Colonic mucosa (tissue), 4 donors: Measurements from ENCODE around the gene BOK. TPM values are rescaled to one million over a fixed set of nuclear protein-coding genes. Genes with fewer than 3 reads are reported as not detected.
"Not testable (repeated sequence)": the region's sequence is repeated elsewhere in the genome, so short reads cannot be mapped to it uniquely, and the experiment has no call there.

Source experiments
- DNase-seq: peaks from one replicate; pipeline ENCODE4 v3.0.0-alpha.2; 2020
- H3K27ac ChIP-seq: fragments of 200-600 bp; one replicate; pipeline ENCODE4 v1.8.0; 2021
- H3K27me3 ChIP-seq: fragments of 200-600 bp; one replicate; pipeline ENCODE4 v1.8.0; 2021
- H3K36me3 ChIP-seq: fragments of 200-600 bp; one replicate; pipeline ENCODE4 v1.8.0; 2021
- H3K4me1 ChIP-seq: fragments of 200-600 bp; one replicate; pipeline ENCODE4 v1.8.0; 2021; ENCODE audit warnings: mild to moderate bottlenecking
- H3K4me3 ChIP-seq: fragments of 200-600 bp; one replicate; pipeline ENCODE4 v1.8.0; 2021
- H3K9ac ChIP-seq, 2 donors: one replicate each; pipeline ENCODE4 v1.7.0; 2013; ENCODE audit warnings: control low read depth in 2 of 2, low read depth in 2 of 2, low read length in 2 of 2
- H3K9me3 ChIP-seq: fragments of 200-600 bp; one replicate; pipeline ENCODE4 v1.8.0; 2021
- intact Hi-C: fragments of 100-400 bp; cut with DNase I; formaldehyde crosslinking; loops from one replicate; pipeline ENCODE4 v1.14.1; 2022
- total RNA-seq, 2 donors: library from RNA; stranded (reverse); fragmentation: NEBNext Ultra II Directional in 1 of 2; extraction: Animal tissue kit (Norgen Biotek cat#: 25700) in 1 of 2; gene quantifications; one replicate each; pipeline ENCODE4 v1.2.1, GENCODE V29; 2021
- TF ChIP-seq, protein P1 (sequence below): fragments of 200-600 bp; IDR thresholded peaks from one replicate; pipeline ENCODE4 v1.8.0; 2022; ENCODE audit warnings: antibody characterized with exemption, mild to moderate bottlenecking
- donor health status: healthy.
- donor health status: DM: no; HTN: no; CAD: no.
- donor health status: DM: no; HTN: no; CAD: no.

BOK gene
- total RNA-seq, 2 donors from 2014 or later = 8.3 to 14.1 TPM

DNA sequence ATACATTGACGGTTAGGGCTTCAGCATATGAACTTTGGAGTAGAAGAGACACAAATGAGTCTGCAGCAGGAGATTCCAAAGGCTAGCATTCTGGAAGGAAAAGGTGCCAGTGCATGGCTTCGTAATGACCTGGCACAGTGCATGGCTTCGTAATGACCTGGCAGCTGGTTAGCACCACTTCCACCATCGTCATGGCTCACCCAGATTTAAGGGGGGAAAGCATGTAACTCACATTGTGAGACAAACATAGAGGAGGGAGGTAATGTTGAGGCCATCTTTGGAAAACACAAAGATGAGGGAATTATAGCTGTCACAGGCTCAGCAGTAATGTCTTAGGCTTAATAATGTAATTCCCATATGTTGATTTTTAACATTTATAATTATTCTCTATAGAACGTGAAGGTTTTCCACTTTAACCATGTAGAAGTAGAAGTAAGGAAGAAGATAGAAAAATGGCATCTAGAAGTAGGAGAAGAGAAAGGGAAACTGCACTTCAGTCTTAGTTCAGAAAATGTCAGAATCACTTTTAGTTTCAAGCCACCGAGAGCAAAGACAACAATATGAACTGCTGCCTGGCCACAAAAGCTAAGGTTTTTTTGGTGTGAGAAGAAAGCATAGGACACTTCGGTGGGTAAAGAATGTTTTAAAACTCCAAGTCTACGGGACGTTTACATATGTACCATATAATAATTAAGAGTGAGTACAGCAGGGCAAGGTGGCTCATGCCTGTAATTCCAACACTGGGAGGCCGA lies 43.4 kb upstream of the BOK start:
- Histone ChIP-seq H3K4me1 (no peaks in the 10 kb centered on the region), H3K4me3 (no peak overlapping the region), H3K36me3 (no peaks in the 10 kb centered on the region), H3K27ac (no peak overlapping the region), H3K27me3 (no peaks in the 10 kb centered on the region), H3K9me3 (no peaks in the 10 kb centered on the region), H3K9ac (no peak overlapping the region)
- no peak for DNase-seq
- TF ChIP-seq, protein P1, sequence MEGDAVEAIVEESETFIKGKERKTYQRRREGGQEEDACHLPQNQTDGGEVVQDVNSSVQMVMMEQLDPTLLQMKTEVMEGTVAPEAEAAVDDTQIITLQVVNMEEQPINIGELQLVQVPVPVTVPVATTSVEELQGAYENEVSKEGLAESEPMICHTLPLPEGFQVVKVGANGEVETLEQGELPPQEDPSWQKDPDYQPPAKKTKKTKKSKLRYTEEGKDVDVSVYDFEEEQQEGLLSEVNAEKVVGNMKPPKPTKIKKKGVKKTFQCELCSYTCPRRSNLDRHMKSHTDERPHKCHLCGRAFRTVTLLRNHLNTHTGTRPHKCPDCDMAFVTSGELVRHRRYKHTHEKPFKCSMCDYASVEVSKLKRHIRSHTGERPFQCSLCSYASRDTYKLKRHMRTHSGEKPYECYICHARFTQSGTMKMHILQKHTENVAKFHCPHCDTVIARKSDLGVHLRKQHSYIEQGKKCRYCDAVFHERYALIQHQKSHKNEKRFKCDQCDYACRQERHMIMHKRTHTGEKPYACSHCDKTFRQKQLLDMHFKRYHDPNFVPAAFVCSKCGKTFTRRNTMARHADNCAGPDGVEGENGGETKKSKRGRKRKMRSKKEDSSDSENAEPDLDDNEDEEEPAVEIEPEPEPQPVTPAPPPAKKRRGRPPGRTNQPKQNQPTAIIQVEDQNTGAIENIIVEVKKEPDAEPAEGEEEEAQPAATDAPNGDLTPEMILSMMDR = no peak
- intact Hi-C loops = no loop called here

DNA sequence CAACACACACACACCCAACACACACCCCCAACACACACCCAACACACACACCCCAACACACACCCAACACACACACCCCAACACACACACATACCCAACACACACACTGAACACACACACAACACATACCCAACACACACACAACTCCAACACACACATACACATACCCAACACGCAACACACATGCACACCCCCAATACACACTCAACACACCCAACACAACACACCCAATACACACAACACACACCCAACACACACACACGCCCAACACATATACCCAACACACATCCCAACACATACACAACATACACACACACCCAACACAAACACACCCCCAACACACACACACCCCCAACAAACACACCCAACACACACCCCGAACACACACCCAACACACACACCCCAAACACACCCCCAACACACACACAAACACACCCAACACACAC lies 42.0 kb upstream of the BOK start:
- Histone ChIP-seq H3K4me3 (no peak overlapping the region), H3K27ac (no peak overlapping the region), H3K27me3 (no peaks in the 10 kb centered on the region), H3K9ac (no peak overlapping the region), H3K4me1 (no peaks in the 10 kb centered on the region), H3K36me3 (no peaks in the 10 kb centered on the region), H3K9me3 (no peaks in the 10 kb centered on the region)
- no peak for DNase-seq
- TF ChIP-seq, protein P1 = no peak
- intact Hi-C loops = no loop called here

DNA sequence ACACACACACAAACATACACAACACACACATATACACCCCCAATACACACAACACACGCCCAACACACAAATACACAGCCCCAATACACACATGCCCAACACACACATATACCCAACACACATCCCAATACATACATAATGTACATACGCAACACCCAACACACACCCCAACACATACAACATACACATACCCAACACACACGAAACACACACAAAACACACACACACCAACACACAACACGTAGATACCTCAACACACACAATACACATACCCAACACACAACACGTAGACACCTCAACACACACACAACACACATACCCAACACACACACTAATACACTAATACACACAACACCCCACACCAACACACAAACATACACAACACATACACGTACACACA lies 41.2 kb upstream of the BOK start:
- no peak for DNase-seq
- Histone ChIP-seq H3K9me3 (no peaks in the 10 kb centered on the region), H3K27ac (no peak overlapping the region), H3K36me3 (no peaks in the 10 kb centered on the region), H3K4me1 (no peaks in the 10 kb centered on the region), H3K27me3 (no peaks in the 10 kb centered on the region), H3K4me3 (no peak overlapping the region), H3K9ac (no peak overlapping the region)
- TF ChIP-seq, protein P1 = no peak
- intact Hi-C loops = no loop called here

DNA sequence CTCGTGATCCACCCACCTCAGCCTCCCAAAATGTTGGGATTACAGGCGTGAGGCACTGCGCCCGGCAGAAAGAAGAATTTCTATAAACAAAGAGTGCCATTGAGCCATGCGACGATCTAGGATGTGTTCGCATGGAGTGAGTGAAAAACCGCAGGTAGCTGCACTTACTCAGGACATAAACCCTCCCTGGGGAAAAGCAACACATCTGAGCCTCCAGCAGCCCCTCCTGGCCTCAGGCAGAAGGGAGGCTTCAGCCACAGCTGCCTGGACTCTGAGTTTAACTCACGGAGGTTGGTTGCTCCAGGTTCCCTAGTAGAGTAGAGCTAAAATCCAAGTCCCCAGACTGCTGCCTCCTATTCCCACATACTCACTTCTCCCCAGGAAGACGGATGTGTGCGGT lies 38.9 kb upstream of the BOK start:
- no peaks in the 10 kb centered on the region for H3K27me3 ChIP-seq
- H3K9me3 ChIP-seq = no peaks in the 10 kb centered on the region
- intact Hi-C loops = no loop called here
- no peak overlapping the region for H3K4me3 ChIP-seq
- no peak overlapping the region for H3K27ac ChIP-seq
- no peak for DNase-seq
- no peaks in the 10 kb centered on the region for H3K4me1 ChIP-seq
- TF ChIP-seq, protein P1 = no peak
- H3K9ac ChIP-seq = no peak overlapping the region
- H3K36me3 ChIP-seq = no peaks in the 10 kb centered on the region

DNA sequence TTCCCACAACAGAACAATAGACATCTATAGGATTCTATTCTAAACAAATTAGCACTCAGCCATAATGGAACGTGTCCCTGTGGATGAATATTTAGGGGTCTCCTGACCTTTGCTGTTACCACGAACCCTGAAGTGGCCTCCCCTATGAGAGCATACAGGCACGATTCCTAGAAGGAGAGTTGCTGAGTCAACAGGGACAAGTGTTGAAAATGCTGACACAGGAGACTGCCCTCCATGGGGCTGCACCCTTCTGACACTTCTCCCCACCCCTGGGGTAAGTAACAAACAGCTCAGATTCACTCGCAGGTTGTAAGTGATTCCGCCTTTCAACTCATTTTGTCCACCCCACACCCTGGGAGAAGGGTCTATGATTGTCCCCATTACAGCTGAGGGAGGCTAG lies 36.1 kb upstream of the BOK start:
- intact Hi-C loops = no loop called here
- H3K4me1 ChIP-seq = no peaks in the 10 kb centered on the region
- no peaks in the 10 kb centered on the region for H3K9me3 ChIP-seq
- no peaks in the 10 kb centered on the region for H3K27me3 ChIP-seq
- H3K4me3 ChIP-seq = no peak overlapping the region
- TF ChIP-seq, protein P1 = no peak
- no peaks in the 10 kb centered on the region for H3K36me3 ChIP-seq
- no peak overlapping the region for H3K9ac ChIP-seq
- no peak for DNase-seq
- no peak overlapping the region for H3K27ac ChIP-seq

DNA sequence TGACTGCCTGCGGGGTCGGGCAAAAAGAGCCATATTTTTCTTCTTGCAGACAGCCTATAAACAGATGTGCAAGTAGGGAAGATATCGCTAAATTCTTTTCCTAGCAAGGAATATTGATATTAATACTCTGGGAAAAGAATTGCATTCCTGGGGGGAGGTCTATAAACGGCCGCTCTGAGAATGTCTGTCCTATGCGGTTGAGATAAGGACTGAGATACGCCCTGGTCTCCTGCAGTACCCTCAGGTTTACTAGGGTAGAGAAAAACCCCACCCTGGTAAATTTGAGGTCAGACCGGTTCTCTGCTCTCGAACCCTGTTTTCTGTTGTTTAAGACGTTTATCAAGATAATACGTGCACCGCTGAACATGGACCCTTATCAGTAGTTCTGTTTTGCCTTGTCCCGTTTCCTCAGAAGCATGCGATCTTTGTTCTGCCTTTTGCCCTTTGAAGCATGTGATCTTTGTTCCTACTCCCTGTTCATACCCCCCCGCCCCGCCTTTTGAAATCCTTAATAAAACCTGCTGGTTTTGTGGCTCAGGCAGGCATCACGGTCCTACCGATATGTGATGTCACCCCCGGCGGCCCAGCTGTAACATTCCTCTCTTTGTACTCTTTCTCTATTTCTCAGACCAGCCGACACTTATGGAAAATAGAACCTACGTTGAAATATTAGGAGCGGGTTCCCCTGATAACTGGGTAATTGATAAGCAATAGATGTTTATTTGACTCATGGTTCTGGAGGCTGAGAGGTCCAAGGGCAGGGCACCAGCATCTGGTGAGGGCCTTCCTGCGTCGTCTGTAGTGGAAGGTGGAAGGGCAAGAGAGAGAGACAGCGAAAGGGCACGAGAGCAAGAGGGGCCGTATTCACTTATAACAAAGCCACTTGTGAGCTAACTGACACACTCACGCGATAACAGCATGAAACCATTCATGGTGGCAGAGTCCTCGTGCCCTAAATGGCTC lies 32.4 kb upstream of the BOK start:
- intact Hi-C loops, H3K4me1 ChIP-seq, H3K9me3 ChIP-seq, H3K4me3 ChIP-seq, H3K9ac ChIP-seq, H3K27me3 ChIP-seq, H3K27ac ChIP-seq, H3K36me3 ChIP-seq, DNase-seq: not testable (repeated sequence)
